Measurements from ENCODE around the gene PTPN9.
"Not testable (repeated sequence)": the region's sequence is repeated elsewhere in the genome, so short reads cannot be mapped to it uniquely, and the experiment has no call there.

PTPN9 gene

GRCh38 chr15:75551091-75551490 is 28.0 kb downstream of the PTPN9 start:
- Histone ChIP-seq H3K27ac (no peak overlapping the region), H2AFZ (ENCODE audit: low read depth) (no peak overlapping the region), H4K20me1 (ENCODE audit: insufficient read depth) (no peaks in the 10 kb centered on the region), H3K4me2 (no peak overlapping the region), H3K36me3 (ENCODE audit: insufficient read depth) (no peaks in the 10 kb centered on the region), H3K4me1 (ENCODE audit: low read depth, poor library complexity, severe bottlenecking) (peaks cover 19% of the 10 kb centered on the region), H3K4me3 (IDR thresholded peaks at IDR 0.05; ENCODE audit: insufficient read depth, low read depth, low read length) (no peak overlapping the region), H3K79me2 (ENCODE audit: insufficient read depth, low read depth) (no peaks in the 10 kb centered on the region), H3K9ac (no peak overlapping the region), H3K27me3 (ENCODE audit: insufficient read depth, low read depth) (no peaks in the 10 kb centered on the region)
- TF ChIP-seq, protein P1, sequence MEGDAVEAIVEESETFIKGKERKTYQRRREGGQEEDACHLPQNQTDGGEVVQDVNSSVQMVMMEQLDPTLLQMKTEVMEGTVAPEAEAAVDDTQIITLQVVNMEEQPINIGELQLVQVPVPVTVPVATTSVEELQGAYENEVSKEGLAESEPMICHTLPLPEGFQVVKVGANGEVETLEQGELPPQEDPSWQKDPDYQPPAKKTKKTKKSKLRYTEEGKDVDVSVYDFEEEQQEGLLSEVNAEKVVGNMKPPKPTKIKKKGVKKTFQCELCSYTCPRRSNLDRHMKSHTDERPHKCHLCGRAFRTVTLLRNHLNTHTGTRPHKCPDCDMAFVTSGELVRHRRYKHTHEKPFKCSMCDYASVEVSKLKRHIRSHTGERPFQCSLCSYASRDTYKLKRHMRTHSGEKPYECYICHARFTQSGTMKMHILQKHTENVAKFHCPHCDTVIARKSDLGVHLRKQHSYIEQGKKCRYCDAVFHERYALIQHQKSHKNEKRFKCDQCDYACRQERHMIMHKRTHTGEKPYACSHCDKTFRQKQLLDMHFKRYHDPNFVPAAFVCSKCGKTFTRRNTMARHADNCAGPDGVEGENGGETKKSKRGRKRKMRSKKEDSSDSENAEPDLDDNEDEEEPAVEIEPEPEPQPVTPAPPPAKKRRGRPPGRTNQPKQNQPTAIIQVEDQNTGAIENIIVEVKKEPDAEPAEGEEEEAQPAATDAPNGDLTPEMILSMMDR (conservative IDR thresholded peaks at IDR 0.05; ENCODE audit: low read depth, low read length): no peak

DNA sequence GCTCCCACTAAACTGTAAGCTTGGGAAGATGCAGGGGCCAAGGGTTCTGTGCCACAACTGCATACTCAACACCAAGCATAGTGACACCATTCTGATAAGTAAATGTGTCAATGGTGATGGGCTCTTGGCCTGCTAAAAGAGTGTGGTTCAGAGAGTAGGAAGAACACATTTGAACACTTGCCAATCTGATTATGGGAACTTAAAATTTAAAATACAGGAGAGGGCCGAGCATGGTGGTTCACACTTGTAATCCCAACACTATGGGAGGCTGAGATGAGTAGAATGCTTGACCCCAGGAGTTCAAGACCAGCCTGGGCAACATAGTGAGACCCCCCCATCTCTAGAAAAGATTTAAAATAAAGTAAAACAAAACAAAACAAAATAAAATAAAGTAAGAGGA is 34.1 kb downstream of the PTPN9 start:
- H3K4me1 ChIP-seq (ENCODE audit: low read depth, poor library complexity, severe bottlenecking): peaks cover 30% of the 10 kb centered on the region
- H2AFZ ChIP-seq (ENCODE audit: low read depth): no peak overlapping the region
- H3K4me3 ChIP-seq (IDR thresholded peaks at IDR 0.05; ENCODE audit: insufficient read depth, low read depth, low read length): no peak overlapping the region
- no peaks in the 10 kb centered on the region for H4K20me1 ChIP-seq (ENCODE audit: insufficient read depth)
- H3K4me2 ChIP-seq: no peak overlapping the region
- no peaks in the 10 kb centered on the region for H3K27me3 ChIP-seq (ENCODE audit: insufficient read depth, low read depth)
- no peak overlapping the region for H3K9ac ChIP-seq
- TF ChIP-seq, protein P1 (conservative IDR thresholded peaks at IDR 0.05; ENCODE audit: low read depth, low read length): no peak
- no peak overlapping the region for H3K27ac ChIP-seq
- H3K79me2 ChIP-seq (ENCODE audit: insufficient read depth, low read depth): no peaks in the 10 kb centered on the region
- H3K36me3 ChIP-seq (ENCODE audit: insufficient read depth): no peaks in the 10 kb centered on the region

DNA sequence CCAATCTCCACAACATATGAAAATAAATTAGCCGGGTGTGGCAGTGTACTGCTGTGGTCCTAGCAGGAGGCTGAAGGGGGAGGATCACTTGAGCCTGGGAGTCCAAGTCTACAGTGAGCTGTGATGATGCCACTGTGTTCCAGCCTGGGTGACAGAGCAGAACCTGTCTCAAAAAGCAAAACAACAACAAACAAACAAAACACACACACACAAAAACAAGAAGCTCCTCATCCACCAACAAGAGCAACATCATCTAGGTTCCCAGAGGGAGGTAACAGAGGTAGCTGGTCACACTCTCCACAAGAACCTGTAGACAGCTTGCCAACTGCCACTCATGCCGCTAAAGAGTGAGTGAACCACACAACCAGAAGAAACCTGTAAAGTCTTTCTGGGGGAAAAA is 34.8 kb downstream of the PTPN9 start:
- Histone ChIP-seq H3K4me2 (no peak overlapping the region), H3K9ac (no peak overlapping the region), H3K4me1 (ENCODE audit: low read depth, poor library complexity, severe bottlenecking) (peaks cover 30% of the 10 kb centered on the region), H3K27me3 (ENCODE audit: insufficient read depth, low read depth) (no peaks in the 10 kb centered on the region), H3K79me2 (ENCODE audit: insufficient read depth, low read depth) (no peaks in the 10 kb centered on the region), H3K4me3 (IDR thresholded peaks at IDR 0.05; ENCODE audit: insufficient read depth, low read depth, low read length) (no peak overlapping the region), H2AFZ (ENCODE audit: low read depth) (no peak overlapping the region), H3K27ac (no peak overlapping the region), H4K20me1 (ENCODE audit: insufficient read depth) (no peaks in the 10 kb centered on the region), H3K36me3 (ENCODE audit: insufficient read depth) (no peaks in the 10 kb centered on the region)
- TF ChIP-seq, protein P1 (conservative IDR thresholded peaks at IDR 0.05; ENCODE audit: low read depth, low read length): no peak

DNA sequence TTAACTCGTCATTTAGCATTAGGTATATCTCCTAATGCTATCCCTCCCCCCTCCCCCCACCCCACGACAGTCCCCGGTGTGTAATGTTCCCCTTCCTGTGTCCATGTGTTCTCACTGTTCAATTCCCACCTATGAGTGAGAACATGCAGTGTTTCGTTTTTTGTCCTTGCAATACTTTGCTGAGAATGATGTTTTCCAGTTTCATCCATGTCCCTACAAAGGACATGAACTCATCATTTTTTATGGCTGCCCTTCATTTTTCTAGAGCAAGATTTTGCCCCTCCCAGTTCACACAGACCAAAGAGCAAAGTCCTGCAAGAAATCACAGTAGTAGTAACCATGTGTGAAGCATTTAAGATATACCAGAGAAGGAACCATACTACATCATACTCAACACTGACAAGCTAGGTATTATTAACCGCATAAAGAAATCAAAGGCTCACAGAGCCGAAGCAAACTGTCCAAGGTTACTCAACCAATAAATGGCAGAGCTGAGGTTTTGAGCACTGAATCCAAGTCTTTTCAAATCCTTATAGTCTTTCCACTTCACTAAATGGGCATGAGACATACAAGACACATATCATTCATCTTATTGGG is 36.1 kb downstream of the PTPN9 start:
- H2AFZ ChIP-seq (ENCODE audit: low read depth); H3K27me3 ChIP-seq (ENCODE audit: insufficient read depth, low read depth); H3K36me3 ChIP-seq (ENCODE audit: insufficient read depth); H3K79me2 ChIP-seq (ENCODE audit: insufficient read depth, low read depth); H4K20me1 ChIP-seq (ENCODE audit: insufficient read depth); H3K4me3 ChIP-seq (IDR thresholded peaks at IDR 0.05; ENCODE audit: insufficient read depth, low read depth, low read length); H3K27ac ChIP-seq; H3K9ac ChIP-seq; H3K4me2 ChIP-seq: not testable (repeated sequence)
- peaks cover 30% of the 10 kb centered on the region for H3K4me1 ChIP-seq (ENCODE audit: low read depth, poor library complexity, severe bottlenecking)

DNA sequence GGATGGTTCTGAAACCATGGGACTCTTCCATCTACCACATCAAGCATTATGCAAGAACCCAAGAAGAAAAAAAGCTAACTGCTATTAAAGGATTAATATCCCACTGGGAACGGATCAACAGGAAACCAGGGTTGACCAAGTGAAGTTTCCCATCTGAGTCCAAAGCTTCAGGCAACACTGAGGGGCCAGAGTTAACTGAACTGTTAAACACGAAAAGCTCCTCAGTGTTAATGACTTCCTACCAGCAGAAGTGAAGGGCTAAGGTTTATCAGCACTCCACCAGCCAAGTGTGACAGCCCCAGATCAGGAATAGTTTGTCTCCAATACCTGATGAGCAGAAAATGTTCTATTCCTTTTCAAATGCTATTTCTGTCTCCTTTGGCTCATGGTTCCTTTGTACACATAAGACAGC is 36.7 kb downstream of the PTPN9 start:
- no peak overlapping the region for H3K9ac ChIP-seq
- H3K4me1 ChIP-seq (ENCODE audit: low read depth, poor library complexity, severe bottlenecking): peaks cover 23% of the 10 kb centered on the region
- no peaks in the 10 kb centered on the region for H3K36me3 ChIP-seq (ENCODE audit: insufficient read depth)
- no peak overlapping the region for H2AFZ ChIP-seq (ENCODE audit: low read depth)
- no peak overlapping the region for H3K27ac ChIP-seq
- no peak overlapping the region for H3K4me2 ChIP-seq
- TF ChIP-seq, protein P1 (conservative IDR thresholded peaks at IDR 0.05; ENCODE audit: low read depth, low read length): no peak
- H3K27me3 ChIP-seq (ENCODE audit: insufficient read depth, low read depth): no peaks in the 10 kb centered on the region
- H4K20me1 ChIP-seq (ENCODE audit: insufficient read depth): no peaks in the 10 kb centered on the region
- no peak overlapping the region for H3K4me3 ChIP-seq (IDR thresholded peaks at IDR 0.05; ENCODE audit: insufficient read depth, low read depth, low read length)
- H3K79me2 ChIP-seq (ENCODE audit: insufficient read depth, low read depth): no peaks in the 10 kb centered on the region; the same call in 1 of the 2 replicates
